Endothelial cell of umbilical vein (primary cell): ENCODE results near the gene RIMBP2. TPM values are rescaled to one million over a fixed set of nuclear protein-coding genes. Genes with fewer than 3 reads are reported as not detected.

Experiments used
- BruUV-seq: library from RNA; stranded (reverse); fragments of 400-500 nt; replicated peaks from 2 replicates; lab custom pipeline; 2021; lab: Mats Ljungman, UMichigan
- CTCF ChIA-PET: fragments of 300-600, 350-600 bp; sonication (Branson Sonifier 250); formaldehyde crosslinking; loops from one replicate; lab custom pipeline; 2021; ENCODE audit warnings: antibody characterized with exemption, inconsistent platforms; lab: Charles Lee
- POLR2A ChIA-PET: fragments of 300-600, 350-600 bp; sonication (Branson Sonifier 250); formaldehyde crosslinking; loops from one replicate; lab custom pipeline; 2021; ENCODE audit warnings: antibody characterized with exemption, inconsistent platforms; lab: Charles Lee
- DNase-seq: peaks from one replicate; pipeline ENCODE4 v3.0.0-alpha.2; 2011; ENCODE audit warnings: low read depth, low spot score
- FAIRE-seq: peaks from 2 replicates; lab custom pipeline; 2011; peaks lifted over from hg19 to GRCh38; lab: Jason Lieb, UNC
- H2AFZ ChIP-seq: 2 replicates; pipeline ENCODE4 v1.6.0; 2012; ENCODE audit warnings: low read depth, low read length, control low read depth, inconsistent platforms
- H3K27ac ChIP-seq: 2 replicates; pipeline ENCODE4 v1.5.1; 2011; ENCODE audit warnings: low read depth, mild to moderate bottlenecking, control low read depth, low read length, moderate library complexity; ENCODE audit not compliant: insufficient read depth
- H3K27me3 ChIP-seq, 2 experiments: 2 replicates each; pipeline versions ENCODE4 v1.6.0 to v1.6.1; 2011; ENCODE audit warnings: low read length in 2 of 2, mixed read lengths in 1 of 2; ENCODE audit not compliant: control insufficient read depth in 2 of 2, insufficient read depth in 2 of 2
- H3K36me3 ChIP-seq, 2 experiments: 2 replicates in 1 of 2; 3 replicates in 1 of 2; pipeline ENCODE4 v1.5.1; 2011; ENCODE audit warnings: low read length in 2 of 2, mild to moderate bottlenecking in 1 of 2, moderate library complexity in 1 of 2; ENCODE audit not compliant: control insufficient read depth in 2 of 2, insufficient read depth in 2 of 2; ENCODE audit errors: extremely low read depth in 1 of 2
- H3K4me1 ChIP-seq: 3 replicates; pipeline ENCODE4 v1.5.1; 2011; ENCODE audit warnings: mild to moderate bottlenecking, low read length; ENCODE audit not compliant: control insufficient read depth, insufficient read depth; ENCODE audit errors: extremely low read depth
- H3K4me2 ChIP-seq: 2 replicates; pipeline ENCODE4 v1.6.1; 2011; ENCODE audit warnings: low read length, control low read depth, mixed read lengths; ENCODE audit not compliant: insufficient read depth
- H3K4me3 ChIP-seq, 3 experiments: fragments of 200-600 bp in 1 of 3; sonication (generic), shearing (Covaris generic) in 1 of 3; replicated peaks in 1 of 3; 2 replicates each; pipeline ENCODE4 v1.5.1; 2011 to 2016; ENCODE audit warnings: control low read depth in 3 of 3, low read length in 3 of 3, mild to moderate bottlenecking in 2 of 3, inconsistent platforms in 1 of 3, low read depth in 1 of 3, moderate library complexity in 1 of 3; ENCODE audit not compliant: insufficient read depth in 1 of 3
- H3K79me2 ChIP-seq: 2 replicates; pipeline ENCODE4 v1.6.0; 2012; ENCODE audit warnings: low read length, inconsistent platforms; ENCODE audit not compliant: control insufficient read depth, insufficient read depth
- H3K9ac ChIP-seq: replicated peaks from 2 replicates; pipeline ENCODE3; 2011; ENCODE audit warnings: low read length, control low read depth; ENCODE audit not compliant: insufficient read depth; ENCODE audit errors: extremely low read depth
- H3K9me1 ChIP-seq: replicated peaks from 3 replicates; pipeline ENCODE4 v1.6.0; 2011; ENCODE audit warnings: mild to moderate bottlenecking, low read length; ENCODE audit not compliant: control insufficient read depth, insufficient read depth; ENCODE audit errors: extremely low read depth
- H3K9me3 ChIP-seq: replicated peaks from 2 replicates; pipeline ENCODE4 v1.5.1; 2012; ENCODE audit warnings: low read length, inconsistent platforms; ENCODE audit not compliant: control insufficient read depth, insufficient read depth
- H4K20me1 ChIP-seq: replicated peaks from 2 replicates; pipeline ENCODE3; 2011; ENCODE audit warnings: mild to moderate bottlenecking, low read length; ENCODE audit not compliant: control insufficient read depth, insufficient read depth; ENCODE audit errors: extremely low read depth
- CTCF ChIP-seq, 2 donors: IDR thresholded peaks; 1 replicate in 1 of 2; 2 replicates in 1 of 2; pipeline ENCODE4 v1.5.1; 2011; ENCODE audit warnings: low read length in 2 of 2, mild to moderate bottlenecking in 2 of 2, moderate library complexity in 2 of 2, control low read depth in 1 of 2, inconsistent platforms in 1 of 2, low read depth in 1 of 2; ENCODE audit not compliant: insufficient read depth in 1 of 2; ENCODE audit errors: extremely low read depth in 1 of 2
- EZH2 ChIP-seq: IDR thresholded peaks from 2 replicates; pipeline ENCODE4 v1.6.1; 2012; ENCODE audit warnings: borderline replicate concordance, low read depth, mild to moderate bottlenecking, moderate library complexity, low read length, inconsistent platforms; ENCODE audit not compliant: severe bottlenecking
- GATA2 ChIP-seq: IDR thresholded peaks from 2 replicates; pipeline ENCODE4 v1.7.0; 2011; ENCODE audit warnings: low read depth, mild to moderate bottlenecking, moderate library complexity, mixed read lengths, low read length; ENCODE audit not compliant: insufficient read length, insufficient read depth
- MAX ChIP-seq: IDR thresholded peaks from 2 replicates; pipeline ENCODE4 v1.6.1; 2011; ENCODE audit not compliant: insufficient read depth, insufficient read length
- MYC ChIP-seq: IDR thresholded peaks from one replicate; pipeline ENCODE4 v1.6.1; 2011; ENCODE audit warnings: mild to moderate bottlenecking, low read depth, low read length
- POLR2A ChIP-seq: IDR thresholded peaks from 2 replicates; pipeline ENCODE4 v1.6.1; 2012; ENCODE audit warnings: low read depth, mild to moderate bottlenecking, control low read depth, low read length
- POLR2AphosphoS5 ChIP-seq: IDR thresholded peaks from 2 replicates; pipeline ENCODE4 v1.6.1; 2012; ENCODE audit warnings: low read depth, mild to moderate bottlenecking, control low read depth, low read length, moderate library complexity; ENCODE audit not compliant: insufficient read depth
- dilution Hi-C: fragments of 300-500 bp; cut with MboI; formaldehyde crosslinking; loops from one replicate; pipeline ENCODE4 v1.15.0; 2019; ENCODE audit warnings: low sequenced_read_pairs; ENCODE audit not compliant: extremely low pct_ligation_motif_present
- intact Hi-C: fragments of 100-400 bp; cut with micrococcal nuclease; formaldehyde crosslinking; loops from one replicate; pipeline ENCODE4 v1.10.0; 2022
- polyA plus RNA-seq, 4 experiments: library from polyadenylated mRNA; depleted of rRNA in 3 of 4; stranded (reverse) in 3 of 4; unstranded in 1 of 4; fragments of >200 nt; gene quantifications; 2 replicates each; pipeline versions ENCODE4 v1.2.1 to v1.2.3, GENCODE V29; 2011 to 2012; ENCODE audit warnings: missing spikeins in 1 of 4
- total RNA-seq: library from RNA; stranded (reverse); gene quantifications from 2 replicates; pipeline ENCODE4 v1.2.3, GENCODE V29; 2021

RIMBP2 gene
- total and polyA plus RNA-seq, 2 donors (not counting 3 experiments of a cell fraction or from before 2014, with no cell fraction given), result 0.04 TPM; not detected in 1

- BruUV-seq, result no TSS peak
- no peaks in the 10 kb centered on the region for H3K9me1 ChIP-seq
- H3K79me2 ChIP-seq, result no peaks in the 10 kb centered on the region
- ChIA-PET CTCF (no interaction called here), POLR2A (no interaction called here)
- no peak overlapping the region for H2AFZ ChIP-seq
- no peaks in the 10 kb centered on the region for H3K4me1 ChIP-seq
- DNase-seq (no peak), FAIRE-seq (no peak)
- no peak overlapping the region for H3K27ac ChIP-seq
- intact Hi-C loops, result no loop called here
- dilution Hi-C loops, result no loop called here
- H3K9me3 ChIP-seq, result peaks cover 6% of the 10 kb centered on the region
- no peaks in the 10 kb centered on the region for H4K20me1 ChIP-seq
- no peaks in the 10 kb centered on the region for H3K36me3 ChIP-seq
- no peak overlapping the region for H3K4me2 ChIP-seq
- H3K4me3 ChIP-seq, result no peak overlapping the region
- TF ChIP-seq GATA2 (no peak), CTCF (IDR thresholded peaks at IDR 0.05; ENCODE audit: extremely low read depth in 1 of 2, insufficient read depth in 1 of 2, low read depth in 1 of 2, low read length in 2 of 2) (no peak), EZH2 (no peak), POLR2A (no peak), MYC (no peak)
- no peaks in the 10 kb centered on the region for H3K27me3 ChIP-seq
- H3K9ac ChIP-seq, result no peak overlapping the region
Observed at GRCh38 chr12:130384234-130384633, 331.9 kb downstream of the RIMBP2 start.

GRCh38 chr12:130382818-130383217 is 333.3 kb downstream of the RIMBP2 start:
- intact Hi-C loops (no loop called here), dilution Hi-C loops (no loop called here)
- CTCF ChIA-PET, result no interaction called here
- H3K27ac ChIP-seq, result no peak overlapping the region
- no peak overlapping the region for H3K4me3 ChIP-seq
- H3K4me2 ChIP-seq, result no peak overlapping the region
- no peak for FAIRE-seq
- peaks cover 6% of the 10 kb centered on the region for H3K9me3 ChIP-seq
- BruUV-seq, result no TSS peak
- no peaks in the 10 kb centered on the region for H3K36me3 ChIP-seq
- H3K4me1 ChIP-seq, result no peaks in the 10 kb centered on the region
- H3K27me3 ChIP-seq, result no peaks in the 10 kb centered on the region
- POLR2A ChIA-PET, result no interaction called here
- no peak for DNase-seq
- no peak overlapping the region for H2AFZ ChIP-seq
- H3K9ac ChIP-seq, result no peak overlapping the region
- H4K20me1 ChIP-seq, result no peaks in the 10 kb centered on the region
- no peaks in the 10 kb centered on the region for H3K79me2 ChIP-seq
- H3K9me1 ChIP-seq, result no peaks in the 10 kb centered on the region
- TF ChIP-seq MAX (no peak), EZH2 (no peak), GATA2 (no peak), MYC (no peak), POLR2AphosphoS5 (no peak), CTCF (IDR thresholded peaks at IDR 0.05; ENCODE audit: extremely low read depth in 1 of 2, insufficient read depth in 1 of 2, low read depth in 1 of 2, low read length in 2 of 2) (no peak), POLR2A (no peak)
